Activated naive CD4-positive, alpha-beta T cell (primary cell): ENCODE data around the gene GABARAPL2.
"Not testable (repeated sequence)": the region's sequence is repeated elsewhere in the genome, so short reads cannot be mapped to it uniquely, and the experiment has no call there.

ENCODE experiments used
- DNase-seq, 4 experiments: peaks; one replicate each; lab custom pipeline; 2025; lab: John Stamatoyannopoulos, UW

GABARAPL2 gene, protein sequence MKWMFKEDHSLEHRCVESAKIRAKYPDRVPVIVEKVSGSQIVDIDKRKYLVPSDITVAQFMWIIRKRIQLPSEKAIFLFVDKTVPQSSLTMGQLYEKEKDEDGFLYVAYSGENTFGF

DNA sequence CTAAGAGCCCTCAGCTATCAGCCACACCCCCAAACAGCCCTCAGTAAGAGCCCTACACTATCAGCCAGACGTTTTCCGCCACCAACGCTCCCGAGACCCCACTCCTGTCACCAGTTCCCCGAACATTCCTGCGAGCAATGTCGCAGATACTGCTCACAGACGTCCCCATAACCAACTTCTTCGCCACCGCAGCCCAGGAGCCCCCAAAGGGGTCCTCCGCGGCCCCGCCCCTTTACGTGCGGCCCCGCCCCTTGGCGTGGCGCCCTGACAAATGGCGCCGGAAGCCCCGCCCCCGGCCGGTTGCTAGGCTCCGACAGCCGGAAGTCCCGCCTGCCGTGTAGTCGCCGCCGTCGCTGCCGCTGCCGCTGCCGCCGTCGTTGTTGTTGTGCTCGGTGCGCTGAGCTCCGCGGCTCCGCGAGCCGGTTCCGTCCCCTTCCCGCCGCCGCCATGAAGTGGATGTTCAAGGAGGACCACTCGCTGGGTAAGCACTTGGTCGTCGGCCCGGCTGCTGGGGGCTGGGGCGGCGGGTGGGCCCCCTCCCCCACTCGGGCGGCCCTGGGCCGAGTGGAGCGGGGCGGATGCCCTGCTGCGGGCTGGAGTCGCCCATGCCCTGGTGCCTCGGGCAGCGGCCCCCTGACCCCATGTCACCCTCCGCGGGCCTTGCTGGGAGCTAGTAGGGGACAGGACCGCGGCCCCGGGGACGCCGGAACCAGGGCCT lies at the start of gene GABARAPL2:
Gene GABARAPL2 (plus strand): TSS at position 340 of the 718 bp plus-strand sequence. CDS start 108 bp downstream, at position 448.
- peak; percentile 73 to 92 (median 80) for DNase-seq

DNA sequence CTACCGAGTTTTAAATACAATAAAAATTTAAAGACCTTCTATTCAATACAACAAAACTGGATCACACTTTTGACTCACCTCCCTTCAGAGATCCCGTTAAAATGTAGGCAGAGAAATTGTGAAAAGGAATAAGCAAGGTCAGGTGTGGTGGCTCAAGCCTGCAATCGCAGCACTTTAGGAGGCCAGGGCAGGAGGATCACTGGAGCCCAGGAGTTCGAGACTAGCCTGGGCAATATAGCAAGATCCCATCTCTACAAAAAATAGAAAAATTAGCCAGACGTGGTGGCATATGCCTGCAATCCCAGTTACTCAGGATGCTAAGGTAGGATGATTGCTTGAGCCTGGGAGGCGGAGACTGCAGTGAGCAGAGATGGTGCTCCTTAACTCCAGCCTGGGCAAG lies 47.0 kb upstream of the GABARAPL2 start:
- no peak for DNase-seq

DNA sequence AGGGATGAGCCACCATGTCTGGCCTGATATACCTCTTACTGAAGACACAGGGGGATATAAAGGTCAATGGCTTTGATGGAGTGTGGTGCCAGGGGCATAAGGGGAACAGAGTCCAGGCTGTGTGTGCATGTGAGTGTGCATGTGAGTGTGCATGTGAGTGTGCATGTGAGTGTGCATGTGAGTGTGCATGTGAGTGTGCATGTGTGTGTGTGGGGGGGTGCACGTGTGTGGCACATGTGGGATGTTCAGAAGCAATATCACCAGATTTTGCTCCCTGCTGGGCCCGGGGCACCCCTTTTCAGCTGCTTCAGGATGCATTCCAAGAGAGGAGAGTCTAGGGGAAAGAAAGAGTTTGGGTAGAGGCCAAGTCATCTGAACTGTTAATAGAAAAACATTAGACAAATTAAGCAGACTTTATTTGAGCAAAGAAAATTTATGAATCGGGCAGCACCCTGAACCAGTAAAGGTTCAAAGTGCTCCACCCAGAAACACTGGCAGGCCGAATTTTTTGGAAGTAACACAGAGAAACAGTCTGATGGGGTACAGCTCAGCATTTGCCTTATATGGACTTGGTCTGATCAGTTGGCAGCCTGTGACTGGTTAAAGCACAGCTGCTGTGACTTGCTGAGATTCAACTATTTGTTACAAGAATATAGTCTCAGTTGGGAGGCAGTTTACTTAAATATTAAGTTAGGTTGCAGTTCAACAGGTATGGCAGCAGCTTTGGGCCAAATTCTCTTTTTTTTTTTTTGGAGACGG lies 40.0 kb upstream of the GABARAPL2 start:
- no peak for DNase-seq

DNA sequence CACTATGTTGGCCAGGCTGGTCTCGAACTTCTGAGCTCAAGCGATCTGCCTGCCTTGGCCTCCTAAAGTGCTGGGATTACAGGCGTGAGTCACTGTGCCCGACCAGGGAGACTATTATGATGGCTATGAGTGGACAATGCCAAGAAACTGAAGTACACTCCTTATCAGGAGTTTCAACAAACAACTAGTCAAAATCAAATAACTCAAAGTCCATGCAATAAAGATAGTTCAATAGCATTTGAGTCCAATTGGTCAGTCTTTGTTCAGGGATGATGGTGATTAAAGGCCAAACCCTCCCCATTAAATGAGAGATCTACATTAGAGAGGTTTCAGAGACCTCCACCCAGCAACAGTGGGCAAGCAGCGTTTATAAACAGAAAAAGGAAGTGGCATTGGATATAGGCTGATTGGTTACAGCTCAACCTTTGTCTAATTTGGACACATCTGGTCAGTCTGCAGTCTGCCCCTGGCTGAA lies 38.3 kb upstream of the GABARAPL2 start:
- no peak for DNase-seq

DNA sequence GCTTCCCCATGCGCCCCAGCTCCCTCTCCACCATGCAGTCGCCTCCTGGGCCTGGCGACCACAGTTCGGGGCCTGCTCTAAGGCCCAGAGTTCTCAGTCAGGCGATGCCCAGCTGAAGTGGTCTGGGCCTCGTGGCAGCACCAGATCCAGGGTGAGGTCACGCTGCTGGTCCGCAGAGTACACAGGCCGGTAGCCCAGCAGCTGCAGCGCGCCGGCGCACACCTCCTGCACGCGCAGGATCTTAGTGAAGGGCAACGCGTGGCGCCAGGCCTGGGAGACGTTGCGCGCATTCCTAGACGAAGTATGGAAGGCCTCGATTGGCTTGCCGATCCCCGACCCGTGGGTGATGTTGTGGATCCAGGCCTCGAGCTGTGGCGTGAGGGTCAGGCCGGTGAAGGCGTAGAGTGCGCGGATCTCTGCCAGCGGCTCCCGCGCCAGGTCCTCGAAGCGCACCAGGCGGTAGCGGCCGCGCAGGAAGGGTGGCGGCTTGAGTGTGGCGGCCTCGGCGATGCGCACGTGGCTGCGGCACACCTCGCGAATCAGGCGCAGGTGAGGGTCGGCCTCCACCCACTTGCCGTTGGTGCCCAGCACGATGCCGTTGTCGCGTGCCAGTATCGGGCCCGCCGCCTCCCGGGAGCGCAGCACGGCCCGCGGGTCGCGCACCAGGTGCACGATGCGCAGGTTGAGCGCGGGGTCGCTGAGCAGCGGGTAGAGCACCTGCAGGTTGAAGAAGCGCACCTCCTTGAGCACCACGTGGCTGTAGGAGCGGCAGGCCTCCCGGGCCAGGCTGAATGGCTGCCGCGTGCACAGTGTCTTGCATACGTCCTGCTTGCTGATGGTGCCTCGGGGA lies 36.9 kb upstream of the GABARAPL2 start:
- DNase-seq: no peak

DNA sequence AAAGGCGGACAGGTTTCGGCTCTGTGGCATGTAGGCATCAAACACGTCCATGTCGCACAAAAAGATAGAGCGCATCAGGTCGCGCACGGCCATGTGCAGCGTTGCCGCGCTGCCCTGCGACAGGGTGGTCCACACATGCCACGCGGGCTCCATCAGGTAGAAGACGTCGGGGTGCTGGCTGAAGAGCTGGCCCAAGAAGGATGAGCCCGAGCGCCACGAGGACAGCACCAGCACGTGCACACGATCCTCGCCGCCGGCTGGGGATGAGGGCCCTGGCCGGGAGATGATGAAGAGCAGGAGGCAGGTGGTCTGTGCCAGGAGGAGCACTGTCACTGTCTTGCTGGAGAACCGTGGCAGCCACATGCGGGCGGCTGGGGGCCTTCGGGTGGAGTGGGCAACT lies 36.2 kb upstream of the GABARAPL2 start:
- no peak for DNase-seq

DNA sequence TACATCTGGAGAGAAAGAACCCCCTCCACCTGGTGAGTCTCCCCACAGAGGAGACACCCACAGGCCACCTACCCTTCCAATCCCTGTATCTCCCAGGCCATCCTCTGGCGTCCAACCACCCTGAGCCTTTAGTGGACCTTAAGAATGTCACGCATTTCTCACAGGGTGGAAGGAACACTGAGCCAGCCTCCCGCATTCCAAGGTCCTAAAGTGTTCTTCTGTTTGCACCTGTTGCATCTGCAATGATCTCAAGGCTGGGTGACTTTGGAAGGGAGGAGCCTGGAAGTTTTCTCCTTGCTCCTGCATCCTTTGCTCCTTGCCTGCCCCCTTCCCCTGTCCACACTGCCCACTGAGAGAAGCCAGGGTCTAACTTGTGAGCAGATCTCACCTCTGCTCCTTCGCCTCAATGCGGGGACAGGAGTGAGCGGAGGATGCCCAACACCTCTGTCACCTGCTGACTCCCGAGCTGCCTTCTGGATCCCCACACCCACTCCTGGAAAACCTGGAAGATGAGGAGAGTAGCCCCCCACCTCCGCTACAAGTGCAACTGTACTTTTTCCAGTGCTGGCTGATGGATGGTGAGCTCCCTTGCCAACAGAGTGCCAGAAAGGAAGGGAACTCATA lies 33.9 kb upstream of the GABARAPL2 start:
- DNase-seq: no peak

DNA sequence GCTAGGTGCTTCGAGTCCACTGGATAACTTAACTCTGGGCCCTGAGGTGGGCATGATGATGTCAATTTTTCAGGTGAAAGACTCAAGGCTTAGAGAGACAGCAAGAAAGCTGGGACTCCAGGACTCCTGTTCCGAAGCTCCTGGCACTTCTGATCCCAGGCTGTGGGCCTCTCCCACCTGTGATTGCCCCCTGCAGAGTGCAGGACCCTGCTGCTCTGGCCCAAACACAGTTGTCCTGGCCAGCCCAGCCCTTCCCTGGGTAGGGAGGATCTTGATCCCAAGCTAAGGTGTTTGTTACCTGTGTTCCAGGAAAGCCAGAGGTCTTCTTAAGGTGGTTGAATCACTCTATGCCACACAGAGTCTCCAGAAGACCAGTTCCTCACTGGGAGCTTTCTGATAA lies 33.4 kb upstream of the GABARAPL2 start:
- no peak for DNase-seq

DNA sequence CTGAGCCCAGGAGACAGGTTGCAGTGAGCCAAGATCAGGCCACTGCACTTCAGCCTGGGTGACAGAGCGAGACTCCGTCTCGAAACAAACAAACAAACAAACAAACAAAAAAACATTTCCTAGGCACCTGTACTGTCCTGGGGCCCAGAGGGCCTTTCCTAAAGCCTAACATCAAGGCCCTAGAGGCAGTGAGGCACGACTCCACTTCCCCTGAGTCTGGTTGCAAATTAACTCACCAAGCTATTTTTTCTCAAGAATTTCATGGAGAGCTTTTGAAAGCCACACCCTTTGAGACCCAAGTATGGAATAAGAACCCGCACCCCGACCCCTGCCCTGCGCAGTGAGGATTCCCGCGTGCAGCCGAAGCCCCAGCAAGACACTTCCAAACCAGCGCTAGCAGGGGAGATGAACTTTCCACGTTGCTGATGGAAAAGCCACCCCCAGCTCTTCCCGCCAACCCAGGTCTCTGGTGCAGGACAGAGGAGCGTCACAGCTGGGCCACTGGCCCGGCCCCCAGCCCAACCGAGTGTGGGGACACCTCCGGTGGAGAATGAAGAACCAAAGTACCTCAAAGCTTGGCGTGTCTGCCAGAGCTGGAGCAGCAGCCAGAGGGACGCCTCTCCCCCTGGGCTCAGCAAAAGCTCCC lies 31.5 kb upstream of the GABARAPL2 start:
- DNase-seq: no peak

DNA sequence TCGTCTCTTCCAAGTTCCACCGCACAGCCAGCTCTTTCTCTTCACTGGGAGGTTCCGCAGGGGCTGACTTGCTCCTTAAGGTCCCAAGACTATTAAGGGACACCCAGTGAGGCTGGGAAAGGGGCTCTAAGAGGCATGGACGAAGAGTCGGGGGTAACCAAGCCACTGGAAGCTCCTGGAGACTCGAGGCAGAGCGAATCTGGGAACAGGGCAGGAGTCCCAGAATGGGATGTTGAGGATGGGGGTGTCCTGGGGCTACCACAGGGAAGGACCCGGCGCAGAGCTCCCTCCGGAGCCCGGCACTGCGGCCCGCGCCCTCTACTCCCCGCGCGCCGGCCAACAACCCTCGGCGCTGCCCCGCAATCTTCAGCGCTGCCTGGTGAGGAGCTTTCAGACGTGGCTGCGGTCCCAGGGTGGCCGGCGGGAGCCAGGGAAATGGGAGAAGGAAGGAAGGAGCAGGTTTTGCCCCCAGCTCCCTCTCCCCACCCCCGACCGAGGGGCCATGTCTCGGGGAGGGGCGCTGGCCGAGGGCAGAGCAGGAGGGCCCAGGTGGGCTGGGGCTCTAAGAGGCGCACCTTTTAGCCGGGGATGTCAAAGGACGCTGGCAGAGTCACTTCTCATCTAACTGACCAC lies 30.9 kb upstream of the GABARAPL2 start:
- DNase-seq: no peak

DNA sequence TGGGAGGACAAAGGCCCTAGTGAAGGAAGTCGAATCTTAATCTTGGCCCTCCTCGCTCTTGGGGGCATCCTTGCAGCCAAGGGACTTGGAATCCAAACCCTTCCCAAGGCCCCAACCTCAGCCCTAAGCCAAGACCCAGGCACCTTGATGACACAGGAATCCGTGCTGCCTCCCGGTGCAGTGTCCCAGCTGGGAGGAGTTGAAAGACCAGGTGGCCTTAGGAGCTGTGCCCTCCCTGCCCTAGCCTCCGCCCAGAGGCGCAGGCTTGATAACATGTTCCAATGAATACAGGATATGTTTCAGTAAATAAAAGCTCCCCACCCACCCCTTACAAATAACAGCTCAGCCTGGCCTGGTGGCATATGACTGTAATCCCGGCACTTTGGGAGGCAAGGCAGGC lies 30.3 kb upstream of the GABARAPL2 start, which contains the start of gene CHST5:
Gene CHST5 (minus strand): TSS at position 208 of the 400 bp plus-strand sequence. CDS start 5,724 bp downstream, outside the sequence.
- no peak for DNase-seq

DNA sequence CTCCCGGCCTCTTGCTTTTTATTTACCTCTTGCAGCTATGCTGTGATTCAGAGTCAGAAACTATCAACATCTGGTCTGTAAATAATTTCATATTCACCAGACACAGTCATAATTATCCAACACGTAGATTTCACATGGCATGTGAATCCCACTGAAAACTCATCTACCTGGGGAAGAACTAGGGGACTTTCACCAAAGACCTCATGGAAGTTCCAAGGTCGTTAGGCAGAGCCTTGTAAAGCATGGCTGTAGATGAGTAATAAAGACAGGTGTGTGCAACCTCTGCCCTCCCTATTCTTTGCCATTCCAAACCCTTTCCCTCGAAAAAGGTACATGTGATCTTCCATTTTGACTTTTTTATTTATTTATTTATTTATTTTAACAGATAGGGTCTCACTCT lies 28.4 kb upstream of the GABARAPL2 start:
- DNase-seq: no peak

DNA sequence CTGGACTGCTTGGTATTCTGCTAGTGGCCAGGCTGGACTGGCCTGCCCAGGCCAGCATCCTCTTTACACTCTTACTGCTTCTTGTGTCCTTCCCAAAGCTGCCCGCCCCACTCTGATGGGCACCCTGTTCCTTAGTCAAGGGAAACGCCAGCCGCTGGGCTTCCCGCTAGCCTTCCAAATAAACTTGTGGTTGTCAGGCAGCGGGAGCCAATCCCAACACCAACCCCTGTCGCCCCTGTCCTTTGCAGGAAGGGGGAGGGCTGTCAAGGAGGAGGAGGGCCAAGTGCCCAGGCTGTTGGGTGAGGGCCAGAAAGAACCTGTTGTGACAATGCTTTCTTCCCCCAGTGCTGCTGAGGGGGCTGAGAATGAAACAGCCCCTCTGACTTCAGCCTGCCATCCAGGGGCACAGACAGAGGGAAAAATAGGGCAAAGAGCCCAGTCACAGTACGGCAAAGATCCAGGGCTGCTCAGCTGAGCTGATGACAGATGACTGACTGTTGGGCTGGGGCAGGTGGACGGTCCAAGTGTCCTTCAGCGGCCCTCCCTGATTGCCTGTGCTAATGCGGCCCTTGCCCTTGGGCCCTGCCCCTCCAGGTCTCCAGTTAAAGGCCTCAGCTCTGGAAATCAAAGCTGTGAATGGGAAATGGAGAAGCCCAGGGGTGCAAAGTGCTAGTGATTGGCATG lies 27.2 kb upstream of the GABARAPL2 start:
- DNase-seq: not testable (repeated sequence)

DNA sequence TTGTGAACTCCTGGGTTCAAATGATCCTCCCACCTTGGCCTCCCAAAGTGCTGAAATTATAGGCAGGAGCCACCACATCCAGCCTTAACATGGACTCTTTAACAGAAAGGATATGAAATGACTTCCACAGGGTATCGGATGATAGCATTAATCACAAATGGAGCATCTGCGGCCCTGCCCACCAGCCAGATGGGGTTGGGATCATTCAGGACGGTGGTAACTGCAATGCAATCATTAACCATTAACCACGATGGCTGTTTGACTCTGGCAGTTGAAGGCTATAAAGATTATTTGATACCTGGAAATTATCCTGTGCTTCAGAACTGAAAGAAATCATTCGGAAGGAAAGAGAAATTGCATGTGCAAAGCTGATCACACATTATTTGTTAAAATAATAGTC lies 24.9 kb upstream of the GABARAPL2 start:
- no peak for DNase-seq

DNA sequence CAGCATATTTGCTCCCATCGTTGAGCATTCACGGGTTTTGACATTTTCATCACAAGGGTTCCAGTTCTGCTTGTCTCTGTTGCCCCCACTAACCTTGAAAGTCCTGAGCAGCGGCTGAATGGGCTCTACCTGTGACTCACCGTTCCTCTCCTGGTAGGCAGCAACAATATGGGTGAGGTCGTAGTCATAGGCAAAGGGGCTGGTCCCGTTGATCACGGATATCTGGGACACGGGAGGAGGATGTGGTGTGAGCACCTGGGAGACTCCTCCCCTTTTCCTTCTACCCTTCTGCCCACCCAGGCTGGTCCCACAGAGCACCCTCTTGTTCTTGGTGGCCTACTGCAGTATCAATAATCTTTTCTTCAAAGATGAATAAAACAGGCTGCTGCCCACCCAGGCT lies 23.7 kb upstream of the GABARAPL2 start:
- not testable (repeated sequence) for DNase-seq

DNA sequence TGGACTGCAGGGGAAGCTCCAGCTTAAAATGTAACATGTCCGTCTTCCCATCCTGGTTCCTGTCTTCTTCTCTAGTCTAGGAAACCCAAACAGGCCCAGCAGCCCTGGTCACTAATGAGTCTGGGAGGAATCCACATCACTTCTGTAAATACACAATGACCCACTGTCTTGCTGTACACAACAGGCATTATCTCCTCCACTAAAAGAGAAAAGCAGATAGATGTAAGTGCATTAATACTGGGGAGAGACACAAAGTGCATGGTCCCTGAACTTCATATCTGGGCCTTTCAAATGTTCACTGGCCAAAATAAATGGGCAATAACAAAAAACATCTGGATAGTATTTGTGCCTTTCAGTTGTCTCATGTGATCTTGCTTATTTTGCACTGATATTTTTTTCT lies 20.3 kb upstream of the GABARAPL2 start:
- DNase-seq: not testable (repeated sequence)

DNA sequence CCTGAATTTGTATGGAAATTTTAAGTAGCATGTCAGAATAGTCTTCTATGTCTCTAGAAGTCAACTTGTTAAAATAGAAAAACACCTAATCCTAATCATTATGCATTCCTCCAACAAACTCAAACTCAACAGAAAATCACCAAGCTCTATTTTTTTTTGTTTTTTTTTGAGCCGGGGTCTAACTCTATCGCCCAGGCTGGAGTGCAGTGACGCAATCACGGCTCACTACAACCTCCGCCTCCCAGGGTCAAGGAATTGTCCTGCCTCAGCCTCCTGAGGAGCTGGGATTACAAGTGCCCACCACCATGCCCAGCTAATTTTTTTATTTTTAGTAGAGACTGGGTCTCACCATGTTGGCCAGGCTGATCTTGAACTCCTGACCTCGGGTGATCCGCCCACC lies 19.9 kb upstream of the GABARAPL2 start:
- DNase-seq: no peak

DNA sequence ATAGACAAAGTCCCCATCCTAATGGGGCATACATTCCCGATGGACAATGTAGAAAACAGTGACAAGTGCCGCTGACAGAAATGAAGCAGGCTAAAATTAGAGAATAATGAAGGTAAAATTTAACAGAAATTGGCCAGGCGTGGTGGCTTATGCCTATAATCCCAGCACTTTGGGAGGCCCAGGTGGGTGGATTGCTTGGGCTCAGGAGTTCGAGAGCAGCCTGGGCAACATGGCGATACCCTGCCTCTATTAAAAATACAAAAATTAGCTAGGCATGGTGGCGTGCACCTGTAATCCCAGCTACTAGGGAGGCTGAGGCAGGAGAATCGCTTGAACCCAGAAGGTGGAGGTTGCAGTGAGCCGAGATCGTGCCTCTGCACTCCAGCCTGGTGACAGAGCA lies 17.7 kb upstream of the GABARAPL2 start:
- not testable (repeated sequence) for DNase-seq

DNA sequence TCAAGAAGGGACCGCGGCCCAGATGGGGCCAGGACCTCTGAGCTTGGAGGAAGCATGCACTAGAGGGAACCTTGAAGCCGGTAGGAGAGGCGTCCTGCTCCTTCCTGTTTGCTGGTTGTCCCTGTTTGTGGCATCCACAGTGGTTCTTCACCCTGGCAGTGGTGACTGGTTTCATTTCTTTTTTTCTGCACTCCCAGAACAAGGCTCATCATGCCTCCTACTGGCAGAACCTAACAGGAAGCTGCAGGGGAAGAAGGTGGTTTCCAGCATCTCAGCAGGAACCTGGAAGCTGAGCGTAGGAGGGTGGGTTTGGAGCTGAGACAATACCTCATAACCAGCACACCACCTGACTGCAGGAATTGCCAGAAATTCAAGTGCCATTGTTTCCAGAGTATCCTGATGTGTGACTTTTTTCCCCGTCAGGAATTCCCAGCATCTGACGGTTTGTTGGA lies 15.9 kb upstream of the GABARAPL2 start:
- DNase-seq: no peak

DNA sequence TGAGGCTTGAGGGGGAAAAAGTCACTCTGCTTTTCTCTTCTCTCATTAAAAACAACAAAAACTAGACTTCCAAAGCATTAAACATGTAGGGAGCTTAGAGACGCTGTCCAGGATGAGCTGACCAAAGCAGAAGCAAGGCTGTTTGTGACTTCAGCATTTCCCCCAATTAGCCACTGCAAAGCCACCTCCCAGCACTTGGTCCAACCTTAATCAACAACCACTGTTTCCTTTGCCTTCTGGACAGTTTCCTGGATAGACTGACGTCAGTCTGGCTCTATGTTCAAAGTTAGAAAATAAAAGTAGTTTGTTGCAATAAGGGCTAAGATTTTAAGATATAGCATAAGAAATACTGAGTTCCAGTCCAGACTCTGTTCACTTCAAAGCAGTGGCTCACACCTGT lies 13.2 kb upstream of the GABARAPL2 start:
- DNase-seq: no peak
